ENCODE data around the gene TP63. TPM values are rescaled to one million over a fixed set of nuclear protein-coding genes. Genes with fewer than 3 reads are reported as not detected.

TP63 gene
- polyA plus RNA-seq, 3 donors: not detected

DNA sequence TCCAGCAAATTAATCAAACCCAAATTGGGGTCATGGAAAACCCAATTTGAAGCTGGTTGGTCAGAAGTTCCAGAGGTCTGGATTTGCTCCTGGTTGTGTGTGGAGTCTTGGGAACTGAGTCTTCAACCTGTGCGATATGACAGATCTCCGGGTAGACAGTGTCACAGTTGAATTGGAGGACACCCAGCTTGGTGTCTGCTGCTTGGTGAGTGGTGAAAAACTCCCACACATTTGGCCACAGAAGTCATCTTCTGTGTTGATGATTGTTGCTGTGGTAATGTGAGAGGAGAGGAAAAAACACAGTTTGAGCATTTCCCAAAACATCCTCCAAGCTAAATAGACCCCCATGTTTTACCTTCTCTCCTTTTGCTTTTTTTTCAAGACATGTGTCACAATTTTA, 218.1 kb downstream of the TP63 start:
- intact Hi-C loops (cut with micrococcal nuclease): no loop called here
- Histone ChIP-seq H3K4me2 (replicated peaks; ENCODE audit: extremely low read depth, low read length, poor library complexity, severe bottlenecking) (no peak overlapping the region), H3K27ac (ENCODE audit: low read depth in 1 of 2, low read length in 2 of 2) (no peak overlapping the region), H3K27me3 (ENCODE audit: control insufficient read depth in 2 of 2, insufficient read depth in 2 of 2, low read length in 2 of 2) (no peaks in the 10 kb centered on the region), H3K9me3 (replicated peaks in 1 of 2; ENCODE audit: control insufficient read depth in 1 of 2, insufficient read depth in 1 of 2, low read length in 2 of 2) (peaks cover 0 to 4% of the 10 kb centered on the region in 2 donors), H3K4me1 (ENCODE audit: control insufficient read depth in 1 of 2, insufficient read depth in 2 of 2, low read length in 2 of 2) (no peaks in the 10 kb centered on the region), H3K4me3 (replicated peaks in 1 of 3; ENCODE audit: low read depth in 2 of 3, low read length in 3 of 3) (no peak overlapping the region), H3K36me3 (replicated peaks in 1 of 2; ENCODE audit: control insufficient read depth in 1 of 2, insufficient read depth in 2 of 2, low read length in 2 of 2) (no peaks in the 10 kb centered on the region), H2AFZ (ENCODE audit: insufficient read depth, low read depth, low read length, poor library complexity, severe bottlenecking) (no peak overlapping the region), H3K79me2 (ENCODE audit: insufficient read depth, low read length) (no peaks in the 10 kb centered on the region), H3K9ac (ENCODE audit: insufficient read depth, low read length, poor library complexity, severe bottlenecking) (no peak overlapping the region), H4K20me1 (ENCODE audit: insufficient read depth, low read length) (no peaks in the 10 kb centered on the region)
- H3K9me3 Mint-ChIP-seq: peaks cover 1 to 13% (median 5%) of the 10 kb centered on the region in 7 donors
- H3K27me3 Mint-ChIP-seq (ENCODE audit: low read depth in 3 of 3): peaks cover 0 to 2% (median 2%) of the 10 kb centered on the region in 3 donors
- no peaks in the 10 kb centered on the region for H3K36me3 Mint-ChIP-seq
- WGBS (ENCODE audit: insufficient coverage): no CpG with 5 or more reads among the region's 2 CpGs
- TF ChIP-seq, protein P1, sequence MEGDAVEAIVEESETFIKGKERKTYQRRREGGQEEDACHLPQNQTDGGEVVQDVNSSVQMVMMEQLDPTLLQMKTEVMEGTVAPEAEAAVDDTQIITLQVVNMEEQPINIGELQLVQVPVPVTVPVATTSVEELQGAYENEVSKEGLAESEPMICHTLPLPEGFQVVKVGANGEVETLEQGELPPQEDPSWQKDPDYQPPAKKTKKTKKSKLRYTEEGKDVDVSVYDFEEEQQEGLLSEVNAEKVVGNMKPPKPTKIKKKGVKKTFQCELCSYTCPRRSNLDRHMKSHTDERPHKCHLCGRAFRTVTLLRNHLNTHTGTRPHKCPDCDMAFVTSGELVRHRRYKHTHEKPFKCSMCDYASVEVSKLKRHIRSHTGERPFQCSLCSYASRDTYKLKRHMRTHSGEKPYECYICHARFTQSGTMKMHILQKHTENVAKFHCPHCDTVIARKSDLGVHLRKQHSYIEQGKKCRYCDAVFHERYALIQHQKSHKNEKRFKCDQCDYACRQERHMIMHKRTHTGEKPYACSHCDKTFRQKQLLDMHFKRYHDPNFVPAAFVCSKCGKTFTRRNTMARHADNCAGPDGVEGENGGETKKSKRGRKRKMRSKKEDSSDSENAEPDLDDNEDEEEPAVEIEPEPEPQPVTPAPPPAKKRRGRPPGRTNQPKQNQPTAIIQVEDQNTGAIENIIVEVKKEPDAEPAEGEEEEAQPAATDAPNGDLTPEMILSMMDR (IDR thresholded peaks at IDR 0.05): no peak
- no peak for DNase-seq
- H3K4me1 Mint-ChIP-seq: no peaks in the 10 kb centered on the region
- no peak overlapping the region for H3K4me3 Mint-ChIP-seq
- H3K27ac Mint-ChIP-seq: no peak overlapping the region

DNA sequence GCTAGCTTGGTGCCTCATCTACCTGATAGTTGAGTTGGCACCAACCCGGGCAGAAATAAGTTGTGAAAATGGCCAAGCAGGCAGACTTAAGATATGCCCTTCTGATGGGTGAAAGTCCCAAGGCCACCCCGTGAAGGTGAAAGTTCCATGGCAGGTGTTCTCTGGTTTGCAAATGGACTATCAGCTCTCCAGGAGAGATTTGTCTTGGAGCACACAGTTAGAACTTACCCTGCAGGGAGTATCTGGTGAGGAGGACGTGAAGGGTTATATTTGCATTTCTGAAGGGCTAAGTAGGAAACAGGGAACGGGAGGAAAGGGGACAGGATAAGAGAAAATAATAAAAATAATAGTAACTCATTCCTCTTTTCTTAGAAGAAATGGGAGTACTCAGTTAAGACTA, 220.5 kb downstream of the TP63 start:
- Histone ChIP-seq H3K4me2 (replicated peaks; ENCODE audit: extremely low read depth, low read length, poor library complexity, severe bottlenecking) (no peak overlapping the region), H4K20me1 (ENCODE audit: insufficient read depth, low read length) (no peaks in the 10 kb centered on the region), H2AFZ (ENCODE audit: insufficient read depth, low read depth, low read length, poor library complexity, severe bottlenecking) (no peak overlapping the region), H3K9ac (ENCODE audit: insufficient read depth, low read length, poor library complexity, severe bottlenecking) (no peak overlapping the region), H3K27ac (ENCODE audit: low read depth in 1 of 2, low read length in 2 of 2) (no peak overlapping the region), H3K4me3 (replicated peaks in 1 of 3; ENCODE audit: low read depth in 2 of 3, low read length in 3 of 3) (no peak overlapping the region), H3K4me1 (ENCODE audit: control insufficient read depth in 1 of 2, insufficient read depth in 2 of 2, low read length in 2 of 2) (no peaks in the 10 kb centered on the region), H3K9me3 (replicated peaks in 1 of 2; ENCODE audit: control insufficient read depth in 1 of 2, insufficient read depth in 1 of 2, low read length in 2 of 2) (peaks cover 0 to 4% of the 10 kb centered on the region in 2 donors), H3K79me2 (ENCODE audit: insufficient read depth, low read length) (no peaks in the 10 kb centered on the region), H3K36me3 (replicated peaks in 1 of 2; ENCODE audit: control insufficient read depth in 1 of 2, insufficient read depth in 2 of 2, low read length in 2 of 2) (no peaks in the 10 kb centered on the region), H3K27me3 (ENCODE audit: control insufficient read depth in 2 of 2, insufficient read depth in 2 of 2, low read length in 2 of 2) (no peaks in the 10 kb centered on the region)
- Mint-ChIP-seq H3K27ac (no peak overlapping the region), H3K36me3 (no peaks in the 10 kb centered on the region), H3K4me3 (no peak overlapping the region), H3K9me3 (peaks cover 1 to 13% (median 4%) of the 10 kb centered on the region in 7 donors), H3K27me3 (ENCODE audit: low read depth in 3 of 3) (peaks cover 0 to 2% (median 2%) of the 10 kb centered on the region in 3 donors), H3K4me1 (no peaks in the 10 kb centered on the region)
- intact Hi-C loops (cut with micrococcal nuclease): no loop called here
- TF ChIP-seq, protein P1 (IDR thresholded peaks at IDR 0.05): no peak
- no peak for DNase-seq
- WGBS (ENCODE audit: insufficient coverage): 74% methylated on average over 2 of the region's 4 CpGs

Data from CD14-positive monocyte (primary cell).